ENCODE measurements around the gene PIAS2.
"Not testable (repeated sequence)": the region's sequence is repeated elsewhere in the genome, so short reads cannot be mapped to it uniquely, and the experiment has no call there.

The PIAS2 gene

GRCh38 chr18:46899274-46899948 is 17.9 kb downstream of the PIAS2 start:
- DNase-seq (ENCODE audit: low spot score), result peak; percentile 17

DNA sequence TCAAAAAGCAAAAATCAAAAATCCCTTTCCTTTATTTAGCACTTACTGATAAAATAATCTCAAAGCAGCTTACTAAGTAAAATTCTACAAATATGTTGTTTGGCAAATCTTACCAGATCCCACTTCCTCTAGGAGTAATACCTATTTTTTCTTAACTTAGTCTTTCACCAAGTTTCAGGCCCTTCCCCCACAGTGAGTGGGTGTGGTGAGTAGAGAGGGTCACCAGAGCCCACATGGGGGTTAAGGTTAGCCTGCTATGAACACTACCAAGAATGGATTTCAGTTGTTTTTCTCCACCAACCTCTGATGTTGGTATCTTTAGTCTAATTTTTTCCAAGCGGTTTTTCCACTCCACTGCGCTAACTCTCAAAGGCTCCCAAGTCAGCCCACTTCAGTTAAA is 23.2 kb downstream of the PIAS2 start:
- no peak for DNase-seq (ENCODE audit: low spot score)

DNA sequence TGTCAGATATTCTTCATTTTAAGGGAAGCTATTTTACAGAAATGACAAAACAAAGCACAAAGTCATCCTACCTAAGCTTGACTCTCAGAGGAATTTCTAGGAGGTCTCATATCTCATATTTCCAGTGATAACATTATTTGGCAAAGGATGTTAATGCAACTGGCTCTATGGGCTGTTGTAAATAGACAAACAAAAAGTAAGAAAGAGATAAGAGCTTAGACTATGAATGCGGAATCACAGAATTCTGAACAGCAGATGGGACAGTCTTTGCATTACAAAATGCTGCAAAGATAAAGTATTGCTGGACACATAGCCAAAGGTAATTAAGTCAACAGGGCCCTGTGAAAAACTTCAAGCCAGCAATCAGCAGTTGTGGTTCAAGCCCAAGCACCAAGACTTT is 23.9 kb downstream of the PIAS2 start:
- DNase-seq (ENCODE audit: low spot score), result no peak

DNA sequence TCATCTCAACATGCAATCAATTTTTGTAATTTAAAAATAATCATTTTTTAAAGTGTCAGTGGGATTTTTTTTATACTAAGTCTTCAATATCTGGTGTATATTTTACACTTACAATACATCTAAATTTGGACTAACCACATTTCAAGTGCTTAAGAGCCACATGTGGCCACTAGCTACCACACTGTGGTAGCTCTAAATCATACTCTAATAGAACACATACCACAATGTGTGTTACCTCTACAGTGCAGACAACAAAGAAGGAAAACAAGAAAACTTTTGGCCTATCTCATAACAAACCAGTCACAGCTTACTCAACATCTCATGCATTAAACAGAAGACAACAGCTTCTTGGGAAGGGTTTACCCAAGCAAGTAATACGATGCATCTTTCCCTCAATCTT is 24.5 kb downstream of the PIAS2 start:
- DNase-seq (ENCODE audit: low spot score), result no peak

DNA sequence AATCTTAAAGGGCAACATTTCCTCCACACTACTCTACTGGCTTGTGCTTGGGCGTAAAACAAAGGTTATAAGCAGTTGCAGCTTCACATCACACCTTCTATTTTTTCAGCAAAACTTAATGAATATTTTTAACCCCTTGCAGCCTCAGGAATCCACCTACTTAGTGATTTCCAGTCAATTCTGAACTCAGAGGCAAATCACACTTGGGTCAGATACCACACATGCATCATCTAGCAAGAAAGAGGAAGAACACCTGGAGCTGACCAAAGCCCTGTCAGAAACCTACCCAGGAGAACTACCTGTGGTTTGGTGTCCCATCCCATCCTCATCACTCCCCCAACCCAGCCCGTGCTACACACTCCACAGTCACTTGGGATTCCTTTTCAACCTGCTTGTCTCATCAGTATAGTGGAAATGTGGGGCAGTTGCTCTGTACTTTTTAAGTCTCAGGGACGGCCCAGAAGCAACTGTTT is 25.5 kb downstream of the PIAS2 start:
- peak; percentile 19 for DNase-seq (ENCODE audit: low spot score)

- DNase-seq (ENCODE audit: low spot score), result no peak
Observed at GRCh38 chr18:46888965-46889364, 28.3 kb downstream of the PIAS2 start.

DNA sequence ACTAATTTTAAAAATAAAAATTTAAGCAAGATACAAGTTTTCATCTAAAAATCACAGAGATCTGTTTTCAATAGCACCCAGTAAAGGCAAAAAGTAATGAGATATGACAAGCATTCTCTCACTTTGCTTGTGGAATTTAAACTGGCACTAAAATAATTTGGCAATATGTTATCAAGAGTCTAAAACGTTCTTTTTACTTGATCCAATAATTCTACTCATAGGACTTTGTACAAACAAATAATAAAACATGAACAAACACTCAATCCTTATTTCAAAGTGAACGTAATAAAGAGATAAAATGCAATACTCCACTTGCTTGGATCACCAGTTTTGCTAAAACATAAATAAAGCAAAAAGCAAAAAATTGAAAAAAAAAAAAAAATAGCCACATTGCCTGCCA is 30.4 kb downstream of the PIAS2 start:
- DNase-seq (ENCODE audit: low spot score), result no peak

- no peak for DNase-seq (ENCODE audit: low spot score)
Observed at GRCh38 chr18:46883180-46883579, 34.1 kb downstream of the PIAS2 start.

- no peak for DNase-seq (ENCODE audit: low spot score)
Observed at GRCh38 chr18:46877329-46877987, 39.8 kb downstream of the PIAS2 start.

DNA sequence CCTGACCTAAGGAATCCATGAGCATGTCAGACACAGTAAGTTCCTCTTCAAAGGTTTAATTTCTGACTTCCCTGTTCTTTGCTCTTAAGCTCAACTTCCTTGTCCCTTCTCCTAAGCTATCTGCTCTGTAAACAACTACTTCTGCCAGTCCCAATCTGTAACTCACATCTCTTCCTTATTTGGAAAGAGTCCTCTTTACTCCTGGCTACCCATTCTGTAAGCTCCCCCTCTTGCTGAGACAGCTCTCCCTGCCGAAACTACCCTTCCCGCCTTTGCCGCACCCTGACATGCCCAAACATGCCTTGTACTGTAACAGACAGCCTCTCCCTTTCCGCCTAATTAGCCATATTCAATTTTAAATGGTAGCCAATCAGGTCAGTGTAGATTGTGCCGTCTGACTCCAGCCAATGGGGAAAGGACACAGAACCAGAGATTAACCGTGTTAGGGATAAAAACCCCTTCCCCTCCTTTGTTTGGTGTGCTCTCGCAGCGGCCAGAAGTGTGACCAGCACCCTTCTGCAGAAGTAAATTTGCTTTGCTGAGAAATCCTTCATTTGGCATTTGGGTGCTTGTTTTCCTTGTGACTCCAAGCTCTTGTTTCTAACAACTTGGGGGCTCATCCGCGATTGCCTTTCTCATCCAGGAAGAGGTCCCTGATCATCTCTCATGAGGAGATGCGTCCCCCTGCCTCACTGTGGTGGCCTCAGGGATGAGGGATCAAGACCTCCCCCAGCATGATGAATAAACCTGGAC is 49.0 kb downstream of the PIAS2 start:
- no peak for DNase-seq (ENCODE audit: low spot score)

- DNase-seq (ENCODE audit: low spot score), result no peak
Observed at GRCh38 chr18:46867367-46868143, 49.8 kb downstream of the PIAS2 start.

- no peak for DNase-seq (ENCODE audit: low spot score)
Observed at GRCh38 chr18:46866523-46866922, 50.8 kb downstream of the PIAS2 start.

DNA sequence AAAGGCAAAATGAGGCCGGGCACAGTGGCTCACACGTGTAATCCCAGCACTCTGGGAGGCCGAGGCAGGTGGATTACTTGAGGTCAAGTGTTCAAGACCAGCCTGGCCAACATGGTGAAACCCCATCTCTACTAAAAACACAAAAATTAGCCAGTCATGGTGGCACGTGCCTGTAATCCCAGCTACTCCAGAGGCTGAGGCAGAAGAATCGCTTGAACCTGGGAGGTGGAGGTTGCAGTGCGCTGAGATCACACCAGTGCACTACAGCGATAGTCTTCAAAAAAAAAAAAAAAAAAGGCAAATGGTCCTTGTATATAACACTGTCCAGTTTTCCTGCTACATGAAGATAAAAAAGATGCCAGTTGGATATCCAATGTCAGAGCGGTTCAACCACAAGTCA is 52.1 kb downstream of the PIAS2 start:
- not testable (repeated sequence) for DNase-seq (ENCODE audit: low spot score)

DNA sequence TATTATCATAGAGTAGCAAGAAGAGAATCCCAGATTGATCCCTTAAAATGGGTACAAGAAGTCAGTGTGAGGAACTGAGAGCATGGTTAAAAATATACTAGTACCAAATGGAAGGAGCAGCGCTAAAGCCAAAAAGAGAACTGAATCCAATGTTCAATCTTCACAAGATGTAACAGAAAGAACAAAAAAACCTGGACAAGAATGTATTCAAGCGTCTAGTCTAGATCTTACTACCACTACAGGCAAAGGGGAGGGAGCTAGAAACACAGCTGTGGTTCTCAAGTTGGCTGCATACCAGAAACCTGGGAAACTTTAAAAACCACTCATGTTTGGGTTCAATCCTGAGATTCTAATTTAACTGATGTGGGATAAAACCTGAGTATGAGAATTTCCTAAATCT is 57.5 kb downstream of the PIAS2 start:
- DNase-seq (ENCODE audit: low spot score), result peak; percentile 18

DNA sequence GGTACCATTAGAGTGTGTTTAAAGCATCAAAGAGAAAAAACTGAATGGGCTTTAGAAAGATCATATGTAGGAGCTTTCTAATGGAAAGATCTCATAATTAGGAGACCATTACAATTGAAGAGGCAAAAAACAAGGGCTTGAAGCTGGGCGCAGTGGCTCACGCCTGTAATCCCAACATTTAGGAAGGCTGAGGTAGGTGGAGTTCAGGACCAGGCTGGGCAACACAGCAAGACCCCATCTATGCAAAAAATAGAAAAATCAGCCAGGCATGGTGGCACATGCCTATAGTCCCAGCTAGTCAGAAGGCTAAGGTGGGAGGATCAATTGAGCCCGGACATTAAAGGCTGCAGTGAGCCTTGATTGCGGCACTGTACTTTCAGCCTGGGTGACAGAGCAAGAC is 59.0 kb downstream of the PIAS2 start:
- DNase-seq (ENCODE audit: low spot score), result no peak

GRCh38 chr18:46856973-46857372 is 60.3 kb downstream of the PIAS2 start:
- DNase-seq (ENCODE audit: low spot score), result no peak

GRCh38 chr18:46849007-46849406 is 68.3 kb downstream of the PIAS2 start:
- DNase-seq (ENCODE audit: low spot score), result no peak

DNA sequence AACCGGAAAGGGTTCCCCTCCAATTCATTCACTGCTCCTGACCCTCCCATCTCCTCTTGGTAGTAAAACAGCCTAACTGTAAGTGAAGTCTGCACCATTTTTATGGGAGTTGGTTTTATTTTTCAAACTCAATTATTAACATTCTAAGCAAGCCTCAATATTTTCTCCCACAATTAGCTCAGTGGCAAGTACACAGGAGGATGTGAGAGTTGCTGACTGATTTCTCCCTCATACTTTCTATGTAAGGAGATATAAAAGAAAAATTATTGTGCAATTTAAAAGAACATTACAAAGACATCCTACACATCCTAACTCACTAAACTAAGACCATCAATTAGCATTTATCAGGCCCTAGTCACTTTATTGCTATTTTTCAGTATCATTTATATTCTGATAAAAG is 73.9 kb downstream of the PIAS2 start:
- no peak for DNase-seq (ENCODE audit: low spot score)

GRCh38 chr18:46842583-46842982 is 74.7 kb downstream of the PIAS2 start:
- DNase-seq (ENCODE audit: low spot score), result no peak

GRCh38 chr18:46833899-46834298 is 83.4 kb downstream of the PIAS2 start:
- no peak for DNase-seq (ENCODE audit: low spot score)

GRCh38 chr18:46832849-46833248 is 84.5 kb downstream of the PIAS2 start:
- DNase-seq (ENCODE audit: low spot score), result no peak

- not testable (repeated sequence) for DNase-seq (ENCODE audit: low spot score)
Observed at GRCh38 chr18:46832422-46832821, 84.9 kb downstream of the PIAS2 start.
